G401.6 (cell line): ENCODE measurements around the gene OSBPL10.

Experiments
- FAIRE-seq: peaks from 2 replicates; lab custom pipeline; 2012; peaks lifted over from hg19 to GRCh38; lab: Jason Lieb, UNC

The OSBPL10 gene

GRCh38 chr3:31958701-31959152 lies 22.3 kb downstream of the OSBPL10 start:
- FAIRE-seq: no peak

GRCh38 chr3:31957106-31957505 lies 24.0 kb downstream of the OSBPL10 start:
- FAIRE-seq: no peak

- no peak for FAIRE-seq
Observed at GRCh38 chr3:31955581-31955980, 25.5 kb downstream of the OSBPL10 start.

GRCh38 chr3:31953636-31954035 lies 27.4 kb downstream of the OSBPL10 start:
- no peak for FAIRE-seq

GRCh38 chr3:31953091-31953490 lies 28.0 kb downstream of the OSBPL10 start:
- no peak for FAIRE-seq

- no peak for FAIRE-seq
Observed at GRCh38 chr3:31952205-31952604, 28.9 kb downstream of the OSBPL10 start.

- FAIRE-seq: no peak
Observed at GRCh38 chr3:31948280-31948679, 32.8 kb downstream of the OSBPL10 start.

GRCh38 chr3:31947671-31948091 lies 33.4 kb downstream of the OSBPL10 start:
- FAIRE-seq: no peak

GRCh38 chr3:31947162-31947561 lies 33.9 kb downstream of the OSBPL10 start:
- no peak for FAIRE-seq

- FAIRE-seq: no peak
Observed at GRCh38 chr3:31946484-31947081, 34.5 kb downstream of the OSBPL10 start.

- no peak for FAIRE-seq
Observed at GRCh38 chr3:31945738-31946052, 35.4 kb downstream of the OSBPL10 start.

GRCh38 chr3:31943041-31943440 lies 38.0 kb downstream of the OSBPL10 start:
- FAIRE-seq: no peak

GRCh38 chr3:31942446-31942845 lies 38.6 kb downstream of the OSBPL10 start:
- no peak for FAIRE-seq

GRCh38 chr3:31937225-31937624 lies 43.8 kb downstream of the OSBPL10 start:
- no peak for FAIRE-seq

- no peak for FAIRE-seq
Observed at GRCh38 chr3:31936420-31937060, 44.5 kb downstream of the OSBPL10 start.

GRCh38 chr3:31934866-31935265 lies 46.2 kb downstream of the OSBPL10 start:
- FAIRE-seq: no peak

- FAIRE-seq: no peak
Observed at GRCh38 chr3:31934018-31934417, 47.0 kb downstream of the OSBPL10 start.

GRCh38 chr3:31932990-31933389 lies 48.1 kb downstream of the OSBPL10 start:
- FAIRE-seq: no peak

GRCh38 chr3:31929826-31930502 lies 51.1 kb downstream of the OSBPL10 start:
- FAIRE-seq: no peak

GRCh38 chr3:31927811-31928210 lies 53.3 kb downstream of the OSBPL10 start:
- FAIRE-seq: no peak

GRCh38 chr3:31926543-31926942 lies 54.5 kb downstream of the OSBPL10 start:
- no peak for FAIRE-seq

GRCh38 chr3:31925271-31925630 lies 55.8 kb downstream of the OSBPL10 start:
- no peak for FAIRE-seq

- FAIRE-seq: no peak
Observed at GRCh38 chr3:31924610-31925270, 56.3 kb downstream of the OSBPL10 start.
